ENCODE data around the gene OR5D13. TPM values are rescaled to one million over a fixed set of nuclear protein-coding genes. Genes with fewer than 3 reads are reported as not detected.

Gene OR5D13
- total RNA-seq, 1 experiment from 2014 or later = not detected

GRCh38 chr11:55793321-55793720, 20.1 kb downstream of the OR5D13 start:
- CTCF ChIA-PET = no interaction called here
- Mint-ChIP-seq H3K9me3 (ENCODE audit: unreplicated experiment) (peaks cover 9% of the 10 kb centered on the region), H3K27ac (ENCODE audit: low read depth, unreplicated experiment) (no peak overlapping the region), H3K27me3 (ENCODE audit: insufficient read depth, unreplicated experiment) (no peaks in the 10 kb centered on the region), H3K36me3 (ENCODE audit: insufficient read depth, unreplicated experiment) (no peaks in the 10 kb centered on the region), H3K4me3 (ENCODE audit: unreplicated experiment) (no peak overlapping the region), H3K4me1 (ENCODE audit: insufficient read depth, unreplicated experiment) (no peaks in the 10 kb centered on the region)
- intact Hi-C loops (cut with micrococcal nuclease) = no loop called here
- TF ChIP-seq CTCF (IDR thresholded peaks at IDR 0.05; ENCODE audit: unreplicated experiment) = no peak
- no TSS peak for BruUV-seq (replicated peaks)
- no peak for DNase-seq (ENCODE audit: unreplicated experiment)
- POLR2A ChIA-PET = no interaction called here

GRCh38 chr11:55795256-55795655, 22.0 kb downstream of the OR5D13 start, which contains the start of gene OR5D14:
OR5D14 (plus strand) TSS chr11:55795556; CDS start chr11:55795556, 0 bp downstream.
- TF ChIP-seq CTCF (IDR thresholded peaks at IDR 0.05; ENCODE audit: unreplicated experiment) = no peak
- H3K9me3 Mint-ChIP-seq (ENCODE audit: unreplicated experiment) = peaks cover 24% of the 10 kb centered on the region
- ChIA-PET POLR2A (no interaction called here), CTCF (interaction anchor here (0.6 kb wide), 1 partner anchor 1685 kb away, joined by 4 read pairs; no protein-coding TSS in a partner anchor)
- no TSS peak for BruUV-seq (replicated peaks)
- DNase-seq (ENCODE audit: unreplicated experiment) = no peak
- H3K27me3 Mint-ChIP-seq (ENCODE audit: insufficient read depth, unreplicated experiment) = no peaks in the 10 kb centered on the region
- H3K4me3 Mint-ChIP-seq (ENCODE audit: unreplicated experiment) = no peak within 1 kb of the TSS
- intact Hi-C loops (cut with micrococcal nuclease) = no loop called here
- no peak within 1 kb of the TSS for H3K27ac Mint-ChIP-seq (ENCODE audit: low read depth, unreplicated experiment)
- no peaks in the 10 kb centered on the region for H3K36me3 Mint-ChIP-seq (ENCODE audit: insufficient read depth, unreplicated experiment)
- H3K4me1 Mint-ChIP-seq (ENCODE audit: insufficient read depth, unreplicated experiment) = no peaks in the 10 kb centered on the region

GRCh38 chr11:55806248-55806647, 33.0 kb downstream of the OR5D13 start:
- no peak overlapping the region for H3K4me3 Mint-ChIP-seq (ENCODE audit: unreplicated experiment)
- H3K27ac Mint-ChIP-seq (ENCODE audit: low read depth, unreplicated experiment) = no peak overlapping the region
- peaks cover 35% of the 10 kb centered on the region for H3K9me3 Mint-ChIP-seq (ENCODE audit: unreplicated experiment)
- no TSS peak for BruUV-seq (replicated peaks)
- H3K27me3 Mint-ChIP-seq (ENCODE audit: insufficient read depth, unreplicated experiment) = no peaks in the 10 kb centered on the region
- intact Hi-C loops (cut with micrococcal nuclease) = no loop called here
- no peak for DNase-seq (ENCODE audit: unreplicated experiment)
- no peaks in the 10 kb centered on the region for H3K4me1 Mint-ChIP-seq (ENCODE audit: insufficient read depth, unreplicated experiment)
- POLR2A ChIA-PET = no interaction called here
- no peak for TF ChIP-seq CTCF (IDR thresholded peaks at IDR 0.05; ENCODE audit: unreplicated experiment)
- no peaks in the 10 kb centered on the region for H3K36me3 Mint-ChIP-seq (ENCODE audit: insufficient read depth, unreplicated experiment)
- CTCF ChIA-PET = no interaction called here

- DNase-seq (ENCODE audit: unreplicated experiment) = no peak
- no TSS peak for BruUV-seq (replicated peaks)
- TF ChIP-seq CTCF (IDR thresholded peaks at IDR 0.05; ENCODE audit: unreplicated experiment) = no peak
- Mint-ChIP-seq H3K27me3 (ENCODE audit: insufficient read depth, unreplicated experiment) (no peaks in the 10 kb centered on the region), H3K4me3 (ENCODE audit: unreplicated experiment) (no peak within 1 kb of the TSS), H3K4me1 (ENCODE audit: insufficient read depth, unreplicated experiment) (no peaks in the 10 kb centered on the region), H3K36me3 (ENCODE audit: insufficient read depth, unreplicated experiment) (no peaks in the 10 kb centered on the region), H3K27ac (ENCODE audit: low read depth, unreplicated experiment) (no peak within 1 kb of the TSS), H3K9me3 (ENCODE audit: unreplicated experiment) (peaks cover 26% of the 10 kb centered on the region)
- intact Hi-C loops (cut with micrococcal nuclease) = no loop called here
- ChIA-PET CTCF (no interaction called here), POLR2A (no interaction called here)
Observed at GRCh38 chr11:55811067-55811466, 37.8 kb downstream of the OR5D13 start, which contains the start of gene OR5L1. OR5L1 (plus strand) TSS chr11:55811367; CDS start chr11:55811467, 100 bp downstream.

Data from MCF 10A (cell line).